ENCODE data around the gene FSIP1.

DNA sequence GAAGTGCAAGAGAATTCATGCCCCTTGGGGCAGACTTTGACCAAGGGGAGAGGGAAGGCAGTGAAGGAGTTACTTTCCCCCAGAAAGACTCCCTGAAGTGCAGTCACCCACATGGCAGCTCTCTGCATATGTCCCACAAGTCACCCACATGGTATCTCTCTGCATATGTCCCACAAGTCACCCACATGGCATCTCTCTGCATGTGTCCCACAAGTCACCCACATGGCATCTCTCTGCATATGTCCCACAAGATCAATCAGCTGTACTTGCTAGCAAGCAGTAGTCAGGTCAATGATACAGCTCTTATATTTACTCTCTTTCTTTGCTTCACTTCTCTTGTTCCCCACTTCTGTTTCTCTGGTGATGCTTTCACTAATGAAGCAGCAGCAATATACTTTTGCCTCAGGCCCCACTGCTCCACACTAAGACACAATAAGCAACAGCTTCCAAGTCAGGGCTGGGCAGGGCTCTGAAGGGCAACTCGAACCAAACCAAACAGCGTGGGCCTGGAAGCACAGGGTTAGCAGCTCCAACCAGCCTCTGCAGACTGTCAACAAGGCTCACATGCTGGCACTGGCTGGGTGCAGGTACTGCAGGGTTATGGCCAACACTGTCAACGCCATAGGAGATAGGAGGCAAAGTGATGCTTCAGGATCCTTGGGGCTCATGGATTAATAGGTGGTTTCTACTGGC is 155.0 kb downstream of the FSIP1 start:
- TF ChIP-seq, protein P1, sequence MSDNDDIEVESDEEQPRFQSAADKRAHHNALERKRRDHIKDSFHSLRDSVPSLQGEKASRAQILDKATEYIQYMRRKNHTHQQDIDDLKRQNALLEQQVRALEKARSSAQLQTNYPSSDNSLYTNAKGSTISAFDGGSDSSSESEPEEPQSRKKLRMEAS (IDR thresholded peaks at IDR 0.05), result no peak
- no peak for TF ChIP-seq MYC (IDR thresholded peaks at IDR 0.05; ENCODE audit: borderline replicate concordance, low read length)
- TF ChIP-seq, protein P2, sequence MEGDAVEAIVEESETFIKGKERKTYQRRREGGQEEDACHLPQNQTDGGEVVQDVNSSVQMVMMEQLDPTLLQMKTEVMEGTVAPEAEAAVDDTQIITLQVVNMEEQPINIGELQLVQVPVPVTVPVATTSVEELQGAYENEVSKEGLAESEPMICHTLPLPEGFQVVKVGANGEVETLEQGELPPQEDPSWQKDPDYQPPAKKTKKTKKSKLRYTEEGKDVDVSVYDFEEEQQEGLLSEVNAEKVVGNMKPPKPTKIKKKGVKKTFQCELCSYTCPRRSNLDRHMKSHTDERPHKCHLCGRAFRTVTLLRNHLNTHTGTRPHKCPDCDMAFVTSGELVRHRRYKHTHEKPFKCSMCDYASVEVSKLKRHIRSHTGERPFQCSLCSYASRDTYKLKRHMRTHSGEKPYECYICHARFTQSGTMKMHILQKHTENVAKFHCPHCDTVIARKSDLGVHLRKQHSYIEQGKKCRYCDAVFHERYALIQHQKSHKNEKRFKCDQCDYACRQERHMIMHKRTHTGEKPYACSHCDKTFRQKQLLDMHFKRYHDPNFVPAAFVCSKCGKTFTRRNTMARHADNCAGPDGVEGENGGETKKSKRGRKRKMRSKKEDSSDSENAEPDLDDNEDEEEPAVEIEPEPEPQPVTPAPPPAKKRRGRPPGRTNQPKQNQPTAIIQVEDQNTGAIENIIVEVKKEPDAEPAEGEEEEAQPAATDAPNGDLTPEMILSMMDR (IDR thresholded peaks at IDR 0.05), result no peak
- TF ChIP-seq RARB (CRISPR knock-in tag; IDR thresholded peaks at IDR 0.05), result no peak
- TF ChIP-seq KDM1A (IDR thresholded peaks at IDR 0.05; ENCODE audit: low read depth), result no peak
- no peak for TF ChIP-seq POLR2A (IDR thresholded peaks at IDR 0.05; ENCODE audit: low read length)
- no peak for TF ChIP-seq POLR2AphosphoS2 (conservative IDR thresholded peaks at IDR 0.05; ENCODE audit: low read length)
- TF ChIP-seq ZFP36 (IDR thresholded peaks at IDR 0.05; ENCODE audit: borderline replicate concordance, partially characterized antibody), result no peak
- no peak for TF ChIP-seq CHD2 (IDR thresholded peaks at IDR 0.05; ENCODE audit: low read length, partially characterized antibody)
- TF ChIP-seq CBX2 (IDR thresholded peaks at IDR 0.05; ENCODE audit: borderline replicate concordance, low read depth), result no peak
- TF ChIP-seq RNF2 (IDR thresholded peaks at IDR 0.05; ENCODE audit: borderline replicate concordance, low read depth), result no peak
- no peak for TF ChIP-seq HDAC2 (IDR thresholded peaks at IDR 0.05)
- TF ChIP-seq, protein P3, sequence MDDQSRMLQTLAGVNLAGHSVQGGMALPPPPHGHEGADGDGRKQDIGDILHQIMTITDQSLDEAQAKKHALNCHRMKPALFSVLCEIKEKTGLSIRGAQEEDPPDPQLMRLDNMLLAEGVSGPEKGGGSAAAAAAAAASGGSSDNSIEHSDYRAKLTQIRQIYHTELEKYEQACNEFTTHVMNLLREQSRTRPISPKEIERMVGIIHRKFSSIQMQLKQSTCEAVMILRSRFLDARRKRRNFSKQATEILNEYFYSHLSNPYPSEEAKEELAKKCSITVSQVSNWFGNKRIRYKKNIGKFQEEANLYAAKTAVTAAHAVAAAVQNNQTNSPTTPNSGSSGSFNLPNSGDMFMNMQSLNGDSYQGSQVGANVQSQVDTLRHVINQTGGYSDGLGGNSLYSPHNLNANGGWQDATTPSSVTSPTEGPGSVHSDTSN (IDR thresholded peaks at IDR 0.05), result no peak
